ENCODE data around the gene POMGNT1.

POMGNT1 gene

DNA sequence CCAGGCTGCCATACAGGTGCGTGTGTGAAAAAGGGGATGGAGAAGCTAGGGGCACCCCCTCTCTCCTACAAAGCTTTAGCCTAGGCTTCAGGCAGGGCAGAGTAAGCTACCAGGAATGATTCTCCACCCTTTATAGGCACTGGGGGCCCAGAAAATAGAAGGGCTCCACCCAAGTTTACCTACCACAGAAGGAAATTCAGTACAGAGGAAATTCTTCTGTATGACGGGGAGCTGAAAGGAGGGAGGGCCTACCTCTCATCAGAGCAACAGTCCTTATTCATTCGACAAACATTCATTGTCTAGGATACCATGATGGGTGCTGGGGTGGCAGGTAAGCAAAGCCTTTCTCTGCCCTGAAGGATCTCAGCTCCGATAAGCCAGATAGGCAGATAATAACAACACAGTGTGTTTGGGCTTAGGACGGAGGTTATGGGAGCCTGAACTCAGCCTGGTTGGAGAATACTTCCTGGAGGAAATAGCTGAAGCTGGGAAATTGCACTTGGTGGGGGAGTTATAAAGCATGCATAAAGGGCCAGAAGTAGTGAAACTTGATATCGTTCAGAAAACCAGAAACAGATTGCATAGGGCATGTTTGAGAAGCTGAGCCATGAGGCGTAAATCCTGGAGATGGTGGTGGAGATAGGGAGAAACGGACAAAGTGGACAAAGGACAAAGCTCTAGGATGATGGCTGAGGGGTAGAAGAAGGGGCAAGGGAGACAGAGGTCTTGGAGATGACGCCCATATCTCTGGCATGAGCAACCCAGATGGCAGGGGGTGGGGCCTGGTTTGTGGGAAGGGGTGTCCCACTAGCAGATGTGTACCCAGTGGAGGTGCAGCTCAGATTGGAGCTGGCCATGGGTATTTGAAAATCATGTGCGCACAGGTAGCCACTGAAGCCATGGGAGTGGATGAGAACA lies 16.6 kb downstream of the POMGNT1 start:
- no peak for FAIRE-seq

DNA sequence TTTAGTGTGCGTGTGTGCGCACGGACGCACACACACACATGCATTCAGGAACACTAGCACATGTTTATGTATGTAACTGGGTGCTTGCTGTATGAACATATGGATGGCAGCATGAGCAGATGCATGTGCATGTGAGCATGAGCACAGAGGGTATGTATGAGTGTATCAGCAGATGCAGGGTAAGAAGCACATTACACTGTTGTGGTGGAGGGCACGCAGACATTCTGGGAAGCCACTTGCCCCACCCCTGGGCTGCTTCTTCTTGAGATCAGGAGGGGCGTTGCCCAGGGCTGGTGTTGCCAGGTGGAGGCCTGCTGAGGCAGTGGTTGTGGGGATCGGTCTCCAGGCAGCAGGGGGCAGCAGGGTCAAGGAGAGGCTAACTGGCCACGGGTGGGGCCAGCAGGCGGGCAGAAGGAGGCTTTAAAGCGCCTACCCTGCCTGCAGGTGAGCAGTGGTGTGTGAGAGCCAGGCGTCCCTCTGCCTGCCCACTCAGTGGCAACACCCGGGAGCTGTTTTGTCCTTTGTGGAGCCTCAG lies 18.1 kb downstream of the POMGNT1 start:
- no peak for FAIRE-seq

DNA sequence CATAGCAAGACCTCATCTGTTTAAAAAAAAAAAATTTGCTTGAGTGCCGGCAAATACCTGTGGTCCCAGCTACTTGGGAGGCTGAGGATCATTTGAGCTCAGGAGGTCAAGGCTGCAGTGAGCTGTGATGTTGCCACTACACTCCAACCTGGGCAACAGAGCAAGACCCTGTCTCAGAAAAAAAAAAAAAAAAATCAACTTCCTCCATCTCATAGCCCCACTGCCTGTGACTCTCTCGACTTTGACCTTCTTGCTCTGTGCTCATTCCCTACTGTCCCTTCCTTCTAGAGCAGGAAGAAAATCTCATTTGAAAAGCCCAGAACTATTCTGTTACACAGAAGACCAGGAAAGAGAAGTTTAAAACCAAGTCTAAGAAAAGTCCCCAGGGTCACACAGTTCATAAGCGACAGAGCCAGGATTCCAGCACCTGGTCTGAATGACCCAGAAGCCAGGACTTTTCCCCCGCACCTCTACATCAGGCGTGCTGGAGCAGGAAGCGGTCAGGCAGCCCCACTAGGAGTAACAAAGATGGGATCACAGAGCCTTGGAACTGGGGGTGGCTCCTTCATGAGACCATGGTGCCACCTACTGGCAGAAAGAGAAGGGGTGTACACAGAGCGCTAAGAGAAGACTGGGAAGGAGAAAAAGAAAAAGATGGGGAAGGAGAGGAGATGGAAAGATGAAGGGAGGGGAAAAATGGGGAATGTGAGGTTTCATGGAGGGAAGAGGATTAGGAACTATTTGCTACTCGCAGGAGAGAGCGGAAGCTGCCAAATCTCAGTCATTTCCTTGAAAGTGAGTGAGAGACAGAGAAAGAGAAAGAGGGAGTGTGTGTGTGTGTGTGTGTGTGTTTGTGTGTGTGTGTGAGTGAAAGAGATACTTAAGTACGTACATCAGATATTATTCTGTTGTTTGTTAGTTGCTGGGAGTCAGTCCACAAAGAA lies 18.8 kb downstream of the POMGNT1 start:
- FAIRE-seq = no peak

DNA sequence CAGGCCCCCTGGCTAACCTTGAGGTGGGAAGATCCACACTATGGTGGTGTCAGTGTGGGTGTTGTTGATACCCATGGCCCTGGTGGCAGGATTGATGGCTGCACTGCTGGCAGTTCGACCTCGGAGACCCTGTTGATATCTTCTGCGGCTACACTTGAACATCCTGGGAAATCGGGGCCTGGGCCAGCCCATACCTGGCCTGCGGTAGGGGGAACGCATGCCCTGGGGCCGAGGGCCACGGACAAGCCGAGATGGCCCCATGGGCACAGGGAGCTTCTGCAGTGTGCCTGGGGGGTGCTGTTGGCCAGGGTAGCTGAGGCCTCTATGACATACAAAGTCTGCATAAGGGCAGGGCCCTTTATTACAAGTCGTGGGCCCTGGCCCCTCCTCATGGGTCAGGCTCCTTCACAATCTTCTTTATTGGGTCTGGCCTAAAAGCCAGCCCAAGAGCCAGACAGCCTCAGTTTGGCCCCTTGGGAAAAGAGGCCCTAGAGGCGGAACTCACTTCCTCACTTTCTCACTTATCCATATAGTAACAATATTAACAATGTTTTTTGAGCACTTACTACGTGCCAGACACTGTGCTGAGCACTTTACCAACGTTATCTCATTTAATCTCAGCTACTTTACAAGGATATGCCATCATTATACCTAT lies 21.9 kb downstream of the POMGNT1 start, which contains the start of gene P3R3URF:
Gene P3R3URF, minus strand, starts transcription at position 278 of the 655 bp plus-strand sequence. Its CDS starts 17 bp downstream, at position 261.
- FAIRE-seq = no peak

DNA sequence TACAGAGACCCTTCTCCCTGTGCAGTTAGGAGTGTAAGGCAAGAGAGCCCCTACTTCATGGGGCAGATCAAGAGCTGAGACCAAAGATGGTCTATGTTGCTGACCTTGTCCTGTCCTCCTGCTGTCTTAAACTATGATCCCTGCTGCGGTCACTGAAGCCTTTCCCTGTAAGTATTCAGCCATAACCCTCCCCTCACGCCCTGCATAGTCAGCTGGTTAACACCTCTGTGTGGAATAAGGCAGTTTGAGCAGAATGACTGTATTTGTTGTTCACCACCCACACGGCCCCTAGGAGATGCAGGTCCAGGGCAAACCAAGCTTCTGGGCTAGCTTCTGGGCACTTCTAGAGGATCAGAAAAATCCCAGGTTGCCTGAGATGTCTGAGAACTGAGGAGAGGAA lies 23.0 kb downstream of the POMGNT1 start:
- FAIRE-seq = no peak

DNA sequence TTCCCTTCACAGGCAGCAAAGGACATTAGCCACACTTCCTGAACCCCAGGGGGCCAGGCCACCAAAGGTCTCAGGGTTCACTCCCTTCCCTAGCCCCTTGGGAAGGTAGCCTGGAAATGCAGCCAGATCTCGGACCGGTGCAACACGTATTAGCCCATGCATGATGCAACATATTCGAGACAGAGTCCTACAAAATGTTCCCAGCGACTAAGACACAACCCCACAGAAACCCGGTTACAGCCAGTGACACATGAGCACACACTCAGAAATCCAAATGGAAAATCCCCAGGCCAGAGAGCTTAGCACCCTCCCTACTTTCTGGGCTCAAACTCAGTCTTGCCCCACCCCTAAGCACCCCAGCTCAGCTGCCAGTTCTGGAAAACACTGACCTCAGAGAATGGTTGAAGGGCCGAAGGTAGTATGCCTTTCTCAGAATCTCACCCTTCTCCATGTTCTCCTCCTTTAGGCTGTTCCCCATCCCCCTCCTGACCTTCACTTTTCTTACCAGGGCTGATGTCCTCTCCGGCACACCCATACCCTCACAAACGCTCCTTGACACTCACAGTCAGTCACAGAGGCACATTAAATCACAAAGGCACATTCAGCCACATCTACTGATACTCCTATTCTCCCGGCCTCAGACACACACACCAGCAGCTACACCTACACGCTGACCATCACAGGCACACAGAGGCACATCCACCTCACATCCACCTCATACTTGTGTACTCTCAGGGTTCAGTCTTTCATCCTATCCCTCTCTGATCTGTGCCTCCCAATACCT lies 23.6 kb downstream of the POMGNT1 start, which contains the start of gene TSPAN1:
Gene TSPAN1, plus strand, starts transcription at position 640 of the 784 bp plus-strand sequence. CDS start 6,021 bp downstream, outside the sequence.
- FAIRE-seq = no peak

DNA sequence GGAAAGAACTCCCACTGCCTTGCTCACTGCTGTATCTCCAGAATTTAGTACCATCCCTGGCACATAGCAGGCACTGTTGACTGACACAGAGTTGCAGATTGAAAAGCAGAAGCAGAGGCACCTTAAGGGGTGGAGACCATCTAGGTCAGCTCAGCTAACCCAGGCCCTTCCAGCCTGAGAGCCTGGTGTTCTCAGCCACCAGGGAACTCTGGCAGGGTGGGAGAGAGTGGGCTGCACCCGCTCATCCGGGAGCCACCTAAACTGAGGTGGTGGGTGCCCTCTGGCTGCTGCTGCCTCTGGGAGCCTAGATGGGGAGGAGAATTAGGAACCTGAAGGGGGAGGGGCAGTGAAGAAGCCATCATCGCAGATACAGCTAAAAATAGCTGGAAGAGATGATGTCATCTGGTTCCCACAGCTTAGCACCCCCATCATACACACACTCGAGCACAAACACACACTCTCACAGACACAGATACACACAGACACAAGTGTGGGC lies 24.8 kb downstream of the POMGNT1 start:
- no peak for FAIRE-seq

DNA sequence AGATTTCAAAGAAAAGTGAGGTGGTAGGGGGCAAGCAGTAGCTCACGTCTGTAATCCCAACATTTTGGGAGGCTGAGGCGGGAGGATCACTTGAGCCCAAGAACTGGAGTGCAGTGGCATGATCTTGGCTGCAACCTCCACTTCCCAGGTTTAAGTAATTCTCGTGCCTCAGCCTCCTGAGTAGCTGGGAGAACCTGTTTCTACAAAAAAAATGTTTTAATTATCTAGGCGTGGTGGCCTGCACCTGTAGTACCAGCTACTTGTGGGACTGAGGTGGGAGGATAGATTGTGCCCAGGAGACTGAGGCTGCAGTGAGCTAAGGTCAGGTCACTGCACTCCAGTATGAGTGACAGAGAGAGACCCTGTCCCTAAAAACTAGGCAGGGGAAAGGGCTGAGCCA lies 25.9 kb downstream of the POMGNT1 start:
- FAIRE-seq = no peak

DNA sequence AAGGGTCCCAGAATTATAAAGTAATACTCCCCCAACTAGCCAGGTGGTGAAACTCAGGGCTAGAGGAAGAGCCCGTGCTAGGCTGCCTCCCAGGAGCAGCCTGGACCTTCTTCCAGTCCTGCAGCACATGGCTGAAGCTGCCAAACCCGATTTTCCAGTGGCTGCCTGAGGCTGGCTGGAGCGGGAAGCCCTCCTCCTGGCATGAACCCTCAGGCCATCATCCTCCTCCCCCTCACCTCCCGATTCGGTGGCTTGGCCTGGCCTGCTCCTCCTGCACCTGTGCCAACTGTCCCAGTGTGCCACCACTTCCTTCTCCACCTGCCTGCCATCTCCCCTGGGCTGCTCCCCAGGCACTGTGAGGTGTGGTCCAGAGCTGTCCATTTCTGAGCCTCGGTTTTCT lies 26.4 kb downstream of the POMGNT1 start:
- FAIRE-seq = no peak

DNA sequence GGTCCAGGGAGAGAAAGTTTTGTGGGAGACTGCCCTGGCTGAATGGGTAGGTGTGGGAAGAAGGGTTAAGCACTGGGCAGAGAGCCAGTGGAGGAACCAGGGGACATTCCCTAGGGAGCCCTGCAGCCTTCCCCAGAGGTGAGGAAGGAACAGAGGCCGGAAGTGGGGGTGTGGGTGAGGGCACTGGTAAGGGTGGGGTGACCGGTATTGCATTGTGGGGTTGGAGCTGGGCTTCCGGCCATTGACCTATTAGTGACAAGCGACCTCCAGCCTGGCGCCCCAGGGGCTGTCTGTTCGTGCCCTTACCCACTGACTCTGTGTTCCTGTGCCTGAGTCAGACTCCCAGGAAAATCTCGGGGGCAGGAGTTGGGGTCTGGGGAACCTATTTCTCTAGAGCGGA lies 26.9 kb downstream of the POMGNT1 start:
- FAIRE-seq = no peak

DNA sequence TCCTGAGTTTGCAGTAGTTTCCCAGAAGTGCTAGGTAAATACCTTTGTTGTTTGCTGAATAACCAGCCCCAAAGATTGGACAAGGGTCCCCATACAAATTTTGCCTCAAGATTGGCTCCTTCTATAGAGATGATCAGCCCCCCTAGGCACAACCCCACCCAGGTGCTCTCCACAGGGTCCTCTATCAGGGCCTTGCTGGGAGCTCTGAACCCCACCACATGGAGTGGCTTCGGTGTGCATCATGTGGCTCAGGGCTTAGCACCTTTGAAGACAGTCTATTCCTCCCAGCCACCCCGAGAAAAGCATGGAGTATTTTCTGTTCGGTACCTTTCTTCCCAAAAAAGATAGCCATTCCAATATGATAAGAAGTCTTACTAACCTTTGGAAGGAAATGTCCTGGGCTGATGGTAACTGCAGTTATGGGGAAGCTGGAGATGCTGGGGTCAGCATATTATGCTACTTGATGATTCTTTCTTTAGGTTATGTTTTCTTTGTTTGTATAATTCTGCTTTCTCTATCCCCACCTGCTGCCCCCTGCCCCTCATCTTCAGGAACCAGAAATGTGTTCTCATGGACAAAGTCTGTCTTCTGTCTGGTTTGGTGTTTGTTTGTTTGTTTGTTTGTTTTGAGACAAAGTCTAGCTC lies 28.3 kb downstream of the POMGNT1 start:
- FAIRE-seq = no peak

DNA sequence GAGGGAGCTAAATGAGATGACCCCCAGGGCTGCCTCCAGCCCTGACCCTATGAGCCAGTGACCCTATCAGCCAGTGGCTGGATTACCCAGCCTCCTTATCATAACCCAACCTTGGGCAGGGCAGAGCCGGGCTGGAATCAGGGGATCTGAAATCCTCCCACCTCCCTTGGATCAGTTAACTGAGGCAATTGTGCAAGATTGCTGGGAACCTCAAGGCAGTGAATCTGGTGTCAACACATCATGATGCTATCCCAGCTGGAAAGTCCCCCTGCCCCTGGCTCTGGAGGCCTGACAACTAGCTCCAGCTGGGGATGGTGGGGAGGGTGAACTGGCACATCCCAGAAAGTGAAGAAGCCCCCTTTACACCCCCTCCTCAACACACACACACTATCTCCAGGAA lies 29.8 kb downstream of the POMGNT1 start:
- no peak for FAIRE-seq

DNA sequence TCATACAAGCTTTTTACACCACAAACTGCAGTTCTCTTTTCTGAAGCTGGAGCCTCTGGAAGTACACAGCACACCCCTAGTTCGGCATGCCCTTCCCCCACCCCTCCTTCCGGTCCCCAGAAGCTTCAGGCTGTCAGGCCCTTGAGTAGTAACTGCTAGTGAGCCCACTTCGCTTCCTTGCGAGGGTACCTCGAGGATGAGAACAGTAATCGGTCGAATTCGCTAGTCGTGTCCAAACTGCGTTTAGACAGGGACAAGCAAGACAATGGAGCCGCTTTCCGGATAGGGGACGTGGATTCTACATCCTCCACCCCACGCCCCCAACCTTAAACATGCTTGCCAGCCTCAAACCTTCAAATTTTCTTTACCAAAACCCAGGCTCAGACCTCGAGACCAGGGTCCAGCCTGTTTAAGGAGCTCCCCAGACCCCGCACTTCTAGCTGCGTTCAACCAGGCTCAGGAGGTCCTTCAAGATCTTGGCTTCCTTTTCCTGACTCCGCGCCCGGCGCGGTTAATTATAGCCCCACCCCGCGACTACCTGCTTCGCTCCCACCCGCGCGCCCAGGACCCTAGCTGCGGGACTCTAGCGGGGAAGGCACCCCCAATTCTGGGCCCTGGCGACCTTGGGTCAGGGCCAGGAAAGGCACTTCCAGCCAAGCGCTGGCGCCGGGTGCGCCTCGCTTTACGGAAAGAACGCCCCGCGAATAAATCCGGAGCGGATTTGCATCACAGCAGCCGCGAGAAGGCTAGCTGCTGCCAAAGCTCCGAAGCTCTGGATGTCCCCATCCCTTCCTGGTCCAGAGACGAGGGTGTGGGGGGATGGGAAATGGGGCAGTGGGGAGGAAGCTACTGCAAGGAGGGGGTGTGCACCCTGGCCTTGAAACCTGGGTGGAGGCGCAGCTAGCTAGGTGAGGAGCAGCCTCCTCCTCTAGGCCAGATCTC lies 31.4 kb downstream of the POMGNT1 start:
- FAIRE-seq = no peak

DNA sequence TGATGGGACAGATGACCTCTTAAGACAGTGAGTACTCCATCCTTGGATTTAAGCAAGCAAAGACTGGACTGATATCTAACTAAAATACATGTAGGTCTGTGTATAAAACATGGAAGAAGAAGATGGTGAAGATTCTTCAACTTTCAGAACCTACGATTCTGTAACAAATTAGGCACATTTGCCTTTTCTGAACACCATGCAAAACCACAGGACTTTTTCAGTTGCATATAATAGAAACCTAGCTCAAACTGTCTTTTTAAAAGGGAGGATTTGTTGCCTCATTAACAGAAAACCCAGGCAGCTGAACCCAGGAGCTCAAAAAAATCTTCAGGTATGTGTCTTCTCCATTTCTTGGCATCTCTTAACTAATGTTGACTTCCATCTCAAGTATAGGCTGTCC lies 38.0 kb downstream of the POMGNT1 start:
- no peak for FAIRE-seq

DNA sequence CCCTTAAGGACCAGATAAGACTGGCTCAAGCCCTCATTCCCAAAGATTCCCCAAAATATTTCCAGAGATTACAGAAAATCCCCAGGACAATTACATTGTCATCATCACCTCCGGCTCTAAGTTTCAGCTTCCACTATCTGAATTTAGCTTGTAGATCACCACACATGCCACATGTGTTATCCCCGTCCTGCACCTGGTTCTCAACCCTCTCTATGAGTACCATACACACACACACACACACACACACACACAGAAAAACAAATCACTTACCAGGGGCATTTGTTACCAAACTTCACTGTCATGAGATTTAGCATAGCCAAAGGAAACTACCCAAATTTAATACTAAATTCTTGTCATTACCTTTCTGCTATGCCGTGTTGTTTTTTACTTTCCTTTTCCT lies 38.7 kb downstream of the POMGNT1 start:
- no peak for FAIRE-seq

DNA sequence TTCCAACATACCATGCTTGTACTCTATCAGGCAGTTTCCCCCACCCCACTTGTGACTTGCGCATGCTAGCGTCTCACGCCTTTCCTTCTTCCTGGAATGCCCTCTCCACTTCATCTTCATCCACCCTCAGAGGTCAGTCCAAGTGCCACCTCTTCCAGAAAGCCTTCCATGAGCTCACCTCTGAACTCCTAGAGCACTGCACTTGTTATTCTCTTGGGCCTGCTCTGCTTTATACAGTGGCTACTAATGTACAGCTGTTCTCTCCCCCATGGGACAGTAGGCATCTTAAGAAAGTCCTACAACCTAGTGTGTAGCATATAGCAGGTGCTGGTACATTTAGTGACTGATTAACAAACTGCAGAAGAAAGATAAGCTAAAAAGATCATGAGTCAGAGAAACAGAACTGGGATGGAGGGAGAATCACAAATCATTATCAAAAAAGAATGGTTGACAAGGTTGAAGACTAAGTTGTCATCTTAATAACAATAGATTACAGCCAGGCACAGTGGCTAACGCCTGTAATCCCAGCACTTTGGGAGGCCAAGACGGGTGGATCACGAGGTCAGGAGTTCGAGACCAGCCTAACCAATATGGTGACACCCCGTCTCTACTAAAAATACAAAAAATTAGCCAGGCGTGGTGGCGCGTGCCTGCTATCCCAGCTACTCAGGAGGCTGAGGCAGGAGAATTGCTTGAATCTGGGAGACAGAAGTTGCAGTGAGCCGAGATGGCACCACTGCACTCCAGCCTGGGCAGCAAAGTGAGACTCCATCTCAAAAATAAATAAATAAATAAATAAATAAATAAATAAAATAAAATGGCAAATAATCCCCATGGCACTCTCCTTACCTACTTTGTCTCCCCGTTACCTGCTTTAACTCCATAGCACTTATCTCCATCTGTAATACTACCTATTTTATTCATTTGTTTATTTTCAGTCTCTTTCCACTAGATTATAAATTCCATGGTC lies 39.6 kb downstream of the POMGNT1 start:
- no peak for FAIRE-seq

DNA sequence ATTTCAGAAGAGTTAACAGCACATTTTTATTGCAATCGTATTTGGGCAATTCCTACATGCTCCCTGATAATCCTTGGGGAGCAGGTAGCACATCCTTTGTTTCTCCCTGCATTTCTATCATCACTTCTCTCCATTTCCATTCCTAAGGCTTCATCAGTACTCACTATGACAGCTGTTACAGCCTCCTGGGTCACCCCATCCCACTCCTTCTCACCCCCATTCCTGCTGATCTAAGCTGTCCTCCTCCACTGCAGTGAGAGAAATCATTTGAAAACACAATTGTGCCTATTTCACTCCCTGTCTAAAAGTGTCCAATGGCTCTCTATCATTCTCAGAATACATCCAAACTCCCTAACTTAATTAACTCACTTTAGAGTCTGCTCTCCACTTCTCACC lies 40.3 kb downstream of the POMGNT1 start:
- FAIRE-seq = no peak

DNA sequence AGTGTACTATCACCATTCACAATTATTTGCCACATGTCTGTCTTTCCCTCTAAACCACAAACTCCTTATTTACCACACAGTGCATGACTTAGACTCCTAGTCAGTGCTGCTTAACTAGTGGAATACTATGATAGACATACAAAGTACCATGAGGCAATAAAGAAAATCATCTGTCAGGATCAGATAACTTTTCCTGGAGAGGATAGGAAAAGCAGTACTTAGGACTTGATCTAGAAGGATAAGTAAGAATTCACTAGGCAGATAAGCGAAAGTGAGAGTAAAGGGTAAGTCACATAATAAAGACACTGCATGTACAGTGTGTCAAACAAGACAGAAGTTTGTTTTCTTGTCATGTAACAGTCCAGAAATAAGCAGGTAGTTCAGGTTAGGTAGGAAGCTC lies 44.5 kb downstream of the POMGNT1 start:
- no peak for FAIRE-seq

DNA sequence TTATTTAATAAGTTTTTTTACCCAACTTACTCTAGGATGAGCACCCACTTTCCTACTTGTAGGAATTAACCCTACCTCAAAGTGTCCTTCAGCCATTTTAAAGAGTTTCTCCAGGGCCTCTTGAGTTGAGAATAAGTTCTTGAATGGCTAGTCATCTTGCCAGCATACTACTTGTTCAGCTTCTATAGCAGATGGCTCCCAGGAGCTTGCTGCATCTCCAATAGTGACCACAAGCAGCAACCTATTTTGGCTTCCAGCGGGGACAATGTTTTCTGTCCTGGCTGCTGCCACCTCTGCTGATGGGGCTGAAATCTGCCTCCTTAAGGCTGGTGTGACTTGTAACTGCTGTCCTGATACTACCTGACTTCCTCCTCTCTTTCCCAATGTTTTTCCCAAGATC lies 45.0 kb downstream of the POMGNT1 start:
- no peak for FAIRE-seq

Data from islet of Langerhans (tissue), 1 donor.